Glomerular visceral epithelial cell (primary cell): ENCODE measurements around the gene ZNF30.
"Not testable (repeated sequence)": the region's sequence is repeated elsewhere in the genome, so short reads cannot be mapped to it uniquely, and the experiment has no call there.

Source experiments
- DNase-seq: peaks from one replicate; pipeline ENCODE4 v3.0.0-alpha.2; 2016; ENCODE audit errors: extremely low spot score

The ZNF30 gene

GRCh38 chr19:34985249-34986022 is 58.7 kb downstream of the ZNF30 start:
- no peak for DNase-seq

DNA sequence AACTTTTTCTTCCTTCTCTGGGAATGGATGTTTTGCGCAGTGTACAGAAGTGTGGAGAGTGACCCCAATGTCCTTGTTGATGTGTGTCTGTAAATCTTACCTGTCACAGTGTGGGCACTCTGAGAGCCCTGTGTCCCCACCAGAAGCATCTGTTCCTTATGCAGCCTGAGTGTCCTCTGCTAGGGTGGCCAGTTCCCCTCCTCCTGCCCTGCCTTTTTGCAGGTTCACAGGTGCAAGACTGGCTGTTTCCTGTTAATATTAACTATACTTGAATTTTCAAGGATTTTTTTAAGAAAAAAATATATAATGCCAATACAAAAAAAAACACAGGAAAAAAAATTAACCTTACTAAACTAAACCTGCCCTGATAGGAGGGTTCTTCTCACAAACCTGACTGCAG is 61.4 kb downstream of the ZNF30 start:
- DNase-seq: no peak

- DNase-seq: no peak
These were observed 62.6 kb downstream of the ZNF30 start for GRCh38 chr19:34989298-34989697.

GRCh38 chr19:34990578-34991192 is 64.0 kb downstream of the ZNF30 start:
- no peak for DNase-seq

- DNase-seq: no peak
These were observed 65.0 kb downstream of the ZNF30 start for GRCh38 chr19:34991542-34992333.

DNA sequence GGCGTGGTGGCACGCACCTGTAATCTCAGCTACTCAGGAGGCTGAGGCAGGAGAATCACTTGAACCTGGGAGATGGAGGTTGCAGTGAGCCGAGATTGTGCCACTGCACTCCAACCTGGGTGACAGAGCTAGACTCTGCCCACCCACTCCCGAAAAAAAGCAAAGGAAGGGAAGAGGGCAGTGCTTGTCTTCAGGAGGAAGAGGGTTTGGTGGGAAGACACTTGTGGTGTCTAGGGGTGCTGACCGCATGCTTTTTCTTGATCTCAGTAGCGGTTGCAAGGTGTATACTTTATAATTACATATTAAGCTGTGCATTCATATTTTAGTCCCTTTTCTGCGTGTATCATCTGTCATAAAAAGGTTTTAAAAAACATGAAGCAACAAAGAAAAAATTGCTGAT is 65.9 kb downstream of the ZNF30 start:
- not testable (repeated sequence) for DNase-seq

- DNase-seq: no peak
These were observed 67.6 kb downstream of the ZNF30 start for GRCh38 chr19:34994286-34994642.
